Tibial nerve (tissue), 4 donors: Measurements from ENCODE around the gene SLC16A2.

Source experiments
- EP300 ChIP-seq, 2 donors: sonication (generic); formaldehyde crosslinking; IDR thresholded peaks; one replicate each; pipeline ENCODE4 v1.6.1; 2017; ENCODE audit warnings: antibody characterized with exemption in 2 of 2, mild to moderate bottlenecking in 1 of 2
- POLR2A ChIP-seq, 2 donors: fragments of 450-650 bp; IDR thresholded peaks; one replicate each; pipeline ENCODE4 v1.6.1; 2017; ENCODE audit warnings: antibody characterized with exemption in 2 of 2, mild to moderate bottlenecking in 2 of 2, moderate library complexity in 2 of 2
- TF ChIP-seq, protein P1 (sequence below), 5 experiments: fragments of 200-600 bp in 3 of 5; fragments of 450-650 bp in 2 of 5; sonication (generic) in 3 of 5; IDR thresholded peaks; one replicate each; pipeline ENCODE4 v1.5.1; 2016 to 2019; ENCODE audit warnings: antibody characterized with exemption in 5 of 5, mild to moderate bottlenecking in 3 of 5, moderate library complexity in 2 of 5

DNA sequence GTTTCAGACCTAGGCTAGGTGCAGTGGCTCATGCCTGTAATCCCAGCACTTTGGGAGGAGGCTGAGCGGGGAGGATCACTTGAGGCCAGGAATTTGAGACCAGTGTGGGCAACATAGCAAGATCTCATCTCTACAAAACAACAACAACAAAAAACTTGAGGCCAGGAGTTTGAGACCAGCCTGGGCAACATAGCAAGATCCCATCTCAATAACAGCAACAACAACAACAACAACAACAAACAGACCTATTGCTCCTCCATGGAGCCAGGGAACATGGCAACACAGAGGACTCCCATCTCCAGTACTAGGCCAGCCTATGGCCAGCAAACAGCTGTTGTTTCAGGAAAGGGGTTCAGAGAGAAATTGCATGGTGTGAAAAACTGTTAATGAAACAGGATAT lies 43.4 kb downstream of the SLC16A2 start:
- TF ChIP-seq, protein P1, sequence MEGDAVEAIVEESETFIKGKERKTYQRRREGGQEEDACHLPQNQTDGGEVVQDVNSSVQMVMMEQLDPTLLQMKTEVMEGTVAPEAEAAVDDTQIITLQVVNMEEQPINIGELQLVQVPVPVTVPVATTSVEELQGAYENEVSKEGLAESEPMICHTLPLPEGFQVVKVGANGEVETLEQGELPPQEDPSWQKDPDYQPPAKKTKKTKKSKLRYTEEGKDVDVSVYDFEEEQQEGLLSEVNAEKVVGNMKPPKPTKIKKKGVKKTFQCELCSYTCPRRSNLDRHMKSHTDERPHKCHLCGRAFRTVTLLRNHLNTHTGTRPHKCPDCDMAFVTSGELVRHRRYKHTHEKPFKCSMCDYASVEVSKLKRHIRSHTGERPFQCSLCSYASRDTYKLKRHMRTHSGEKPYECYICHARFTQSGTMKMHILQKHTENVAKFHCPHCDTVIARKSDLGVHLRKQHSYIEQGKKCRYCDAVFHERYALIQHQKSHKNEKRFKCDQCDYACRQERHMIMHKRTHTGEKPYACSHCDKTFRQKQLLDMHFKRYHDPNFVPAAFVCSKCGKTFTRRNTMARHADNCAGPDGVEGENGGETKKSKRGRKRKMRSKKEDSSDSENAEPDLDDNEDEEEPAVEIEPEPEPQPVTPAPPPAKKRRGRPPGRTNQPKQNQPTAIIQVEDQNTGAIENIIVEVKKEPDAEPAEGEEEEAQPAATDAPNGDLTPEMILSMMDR (IDR thresholded peaks at IDR 0.05) = no peak
- TF ChIP-seq POLR2A (IDR thresholded peaks at IDR 0.05) (no peak), EP300 (IDR thresholded peaks at IDR 0.05) (no peak)
